BJ (cell line): ENCODE measurements around the gene AP1S2. TPM values are rescaled to one million over a fixed set of nuclear protein-coding genes. Genes with fewer than 3 reads are reported as not detected.
"Not testable (repeated sequence)": the region's sequence is repeated elsewhere in the genome, so short reads cannot be mapped to it uniquely, and the experiment has no call there.

Experiments
- CTCF ChIA-PET: fragments of 350-600 bp; formaldehyde crosslinking; extraction: SDS; loops from one replicate; lab custom pipeline; 2021; ENCODE audit warnings: antibody characterized with exemption, inconsistent platforms; lab: Yijun Ruan, JAX
- POLR2A ChIA-PET: fragments of 300-600 bp; sonication (Branson Sonifier 250); formaldehyde crosslinking; extraction: SDS; loops from one replicate; lab custom pipeline; 2021; ENCODE audit warnings: antibody characterized with exemption; lab: Charles Lee
- DNase-seq: peaks from one replicate; pipeline ENCODE4 v3.0.0-alpha.2; 2011; ENCODE audit warnings: low read depth
- H3K27me3 ChIP-seq: 2 replicates; pipeline ENCODE4 v1.6.0; 2011; ENCODE audit warnings: low read length; ENCODE audit not compliant: control insufficient read depth, insufficient read depth
- H3K36me3 ChIP-seq: 2 replicates; pipeline ENCODE4 v1.5.1; 2011; ENCODE audit warnings: low read length; ENCODE audit not compliant: control insufficient read depth, insufficient read depth
- H3K4me3 ChIP-seq: 2 replicates; pipeline ENCODE4 v1.5.1; 2011; ENCODE audit warnings: low read depth, mild to moderate bottlenecking, control low read depth, low read length
- polyA plus RNA-seq: library from polyadenylated mRNA; depleted of rRNA; stranded (reverse); fragments of >200 nt; gene quantifications from 2 replicates; pipeline ENCODE4 v1.2.3, GENCODE V29; 2011
- TF ChIP-seq, protein P1 (sequence below): IDR thresholded peaks from 2 replicates; pipeline ENCODE4 v1.5.1; 2011; ENCODE audit warnings: low read depth, mild to moderate bottlenecking, control low read depth, inconsistent platforms, low read length, moderate library complexity; ENCODE audit not compliant: insufficient read depth

AP1S2 gene
- polyA plus RNA-seq, 1 experiment, result 14.8 TPM

DNA sequence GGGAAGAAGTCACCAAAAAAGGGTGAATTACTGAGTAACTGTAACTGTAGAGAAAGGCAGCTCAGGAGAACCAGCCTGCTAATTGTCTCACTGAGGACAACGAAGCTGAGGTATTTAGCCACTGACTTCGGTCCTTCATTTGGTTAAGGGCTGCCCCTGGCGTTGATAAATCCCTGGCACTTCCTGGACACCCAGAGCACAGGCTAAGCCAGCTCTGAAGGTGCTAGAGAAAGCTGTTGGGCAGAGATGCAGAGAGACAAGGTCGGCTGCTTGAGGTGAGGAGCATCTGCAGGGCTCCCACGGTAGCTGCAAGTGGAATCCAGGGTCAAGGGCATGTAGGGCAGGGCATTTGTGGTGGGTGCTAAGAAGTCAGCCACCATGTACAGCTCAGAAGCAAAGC, 33.4 kb upstream of the AP1S2 start:
- CTCF ChIA-PET, result no interaction called here
- no peaks in the 10 kb centered on the region for H3K27me3 ChIP-seq

GRCh38 chrX:15883540-15883863, 28.9 kb upstream of the AP1S2 start:
- Histone ChIP-seq H3K4me3 (no peak overlapping the region), H3K27me3 (no peaks in the 10 kb centered on the region), H3K36me3 (no peaks in the 10 kb centered on the region)
- CTCF ChIA-PET, result no interaction called here
- DNase-seq, result no peak
- POLR2A ChIA-PET, result no interaction called here
- TF ChIP-seq, protein P1, sequence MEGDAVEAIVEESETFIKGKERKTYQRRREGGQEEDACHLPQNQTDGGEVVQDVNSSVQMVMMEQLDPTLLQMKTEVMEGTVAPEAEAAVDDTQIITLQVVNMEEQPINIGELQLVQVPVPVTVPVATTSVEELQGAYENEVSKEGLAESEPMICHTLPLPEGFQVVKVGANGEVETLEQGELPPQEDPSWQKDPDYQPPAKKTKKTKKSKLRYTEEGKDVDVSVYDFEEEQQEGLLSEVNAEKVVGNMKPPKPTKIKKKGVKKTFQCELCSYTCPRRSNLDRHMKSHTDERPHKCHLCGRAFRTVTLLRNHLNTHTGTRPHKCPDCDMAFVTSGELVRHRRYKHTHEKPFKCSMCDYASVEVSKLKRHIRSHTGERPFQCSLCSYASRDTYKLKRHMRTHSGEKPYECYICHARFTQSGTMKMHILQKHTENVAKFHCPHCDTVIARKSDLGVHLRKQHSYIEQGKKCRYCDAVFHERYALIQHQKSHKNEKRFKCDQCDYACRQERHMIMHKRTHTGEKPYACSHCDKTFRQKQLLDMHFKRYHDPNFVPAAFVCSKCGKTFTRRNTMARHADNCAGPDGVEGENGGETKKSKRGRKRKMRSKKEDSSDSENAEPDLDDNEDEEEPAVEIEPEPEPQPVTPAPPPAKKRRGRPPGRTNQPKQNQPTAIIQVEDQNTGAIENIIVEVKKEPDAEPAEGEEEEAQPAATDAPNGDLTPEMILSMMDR, result no peak

More for the DNA sequence above, 33.4 kb upstream of the AP1S2 start:
- H3K4me3 ChIP-seq, result no peak overlapping the region
- POLR2A ChIA-PET, result no interaction called here
- H3K36me3 ChIP-seq, result no peaks in the 10 kb centered on the region
- TF ChIP-seq, protein P1, result no peak
- DNase-seq, result no peak

DNA sequence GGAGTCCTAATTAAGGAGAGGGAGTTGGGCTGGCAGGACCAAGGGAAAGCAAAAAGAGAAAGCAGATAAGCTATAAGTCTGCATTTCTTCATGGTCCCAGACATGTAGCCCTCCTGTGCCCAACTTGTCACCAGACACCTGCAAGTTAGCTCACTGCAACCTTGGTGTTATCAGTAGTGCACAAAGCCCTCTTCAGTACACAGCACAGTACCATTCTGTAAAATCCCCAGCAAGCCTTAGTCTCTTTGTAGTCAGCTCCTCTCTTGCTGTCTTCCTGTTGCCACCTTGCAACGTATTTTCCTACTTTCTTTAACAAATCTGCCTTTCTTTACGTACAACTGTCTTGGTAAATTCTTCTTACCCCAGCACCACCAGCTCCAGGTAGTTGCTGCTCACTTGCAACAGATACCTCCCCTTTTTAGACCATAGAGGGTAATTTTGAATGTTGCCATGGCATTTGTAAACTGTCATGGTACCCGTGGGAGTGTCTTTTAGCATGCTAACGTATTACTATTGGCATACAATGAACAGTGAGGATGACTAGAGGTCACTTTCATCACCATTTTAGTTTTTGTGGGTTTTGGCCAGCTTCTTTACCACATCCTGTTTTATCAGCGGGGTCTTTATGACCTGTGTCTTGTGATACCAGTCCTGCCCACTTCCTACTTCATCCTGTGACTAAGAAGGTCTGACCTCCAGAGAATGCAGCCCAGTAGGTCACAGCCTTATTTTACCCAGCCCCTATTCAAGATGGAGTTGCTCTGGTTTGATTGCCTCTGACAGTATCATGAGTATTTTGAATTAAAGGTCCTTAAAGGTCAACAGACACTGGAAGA, 28.3 kb upstream of the AP1S2 start:
- DNase-seq, result no peak
- POLR2A ChIA-PET, result no interaction called here

GRCh38 chrX:15881381-15881897, 26.8 kb upstream of the AP1S2 start:
- ChIA-PET CTCF (no interaction called here), POLR2A (no interaction called here)
- Histone ChIP-seq H3K36me3 (no peaks in the 10 kb centered on the region), H3K4me3 (no peak overlapping the region), H3K27me3 (no peaks in the 10 kb centered on the region)
- no peak for DNase-seq
- TF ChIP-seq, protein P1, result no peak

More for the DNA sequence above, 28.3 kb upstream of the AP1S2 start:
- CTCF ChIA-PET, result no interaction called here
- Histone ChIP-seq H3K4me3 (no peak overlapping the region), H3K36me3 (no peaks in the 10 kb centered on the region), H3K27me3 (no peaks in the 10 kb centered on the region)
- TF ChIP-seq, protein P1, result no peak

DNA sequence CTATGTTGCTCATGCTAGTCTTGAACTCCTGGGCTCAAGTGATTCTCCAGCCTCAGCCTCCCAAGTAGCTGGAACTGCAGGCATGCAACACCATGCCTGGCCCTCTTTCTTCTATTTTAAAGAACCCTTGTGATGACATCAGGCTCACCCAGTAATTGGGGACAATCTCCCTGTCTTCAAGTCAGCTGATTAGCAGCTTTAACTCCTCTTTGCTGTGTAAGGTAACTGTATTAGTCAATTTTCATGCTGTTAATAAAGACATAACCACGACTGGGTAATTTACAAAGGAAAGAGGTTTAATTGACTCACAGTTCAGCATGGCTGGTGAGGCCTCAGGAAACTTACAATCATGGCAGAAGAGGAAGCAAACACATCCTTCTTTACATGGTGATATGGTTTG, 23.3 kb upstream of the AP1S2 start:
- POLR2A ChIA-PET, H3K27me3 ChIP-seq, H3K36me3 ChIP-seq, CTCF ChIA-PET, DNase-seq, H3K4me3 ChIP-seq: not testable (repeated sequence)
